Stimulated activated CD4-positive, alpha-beta T cell treated with anti-CD3 and anti-CD28 coated beads, TNF-alpha, amount 100 ng/mL, for 1 hour (primary cell): Measurements from ENCODE around the gene GRM6.

ENCODE experiments used
- DNase-seq, 3 donors: peaks; one replicate each; pipeline ENCODE4 v3.0.0-alpha.2; 2020; ENCODE audit warnings: low read depth in 3 of 3, low spot score in 1 of 3

Gene GRM6

GRCh38 chr5:178984145-178985072 is 10.7 kb downstream of the GRM6 start:
- no peak for DNase-seq

- DNase-seq: no peak
These were observed 11.4 kb downstream of the GRM6 start for GRCh38 chr5:178983728-178984127.

GRCh38 chr5:178982941-178983340 is 12.2 kb downstream of the GRM6 start:
- DNase-seq: no peak

GRCh38 chr5:178981381-178981780 is 13.7 kb downstream of the GRM6 start:
- DNase-seq: no peak

GRCh38 chr5:178965465-178966055 is 29.6 kb downstream of the GRM6 start:
- no peak for DNase-seq

- no peak for DNase-seq
These were observed 53.8 kb downstream of the GRM6 start for GRCh38 chr5:178941361-178941760.

GRCh38 chr5:178940569-178941360 is 54.4 kb downstream of the GRM6 start, which contains the start of gene ZNF454:
ZNF454 (plus strand) TSS chr5:178941198; CDS start chr5:178942792, 1,594 bp downstream.
- DNase-seq: no peak

- DNase-seq: no peak
These were observed 63.0 kb downstream of the GRM6 start for GRCh38 chr5:178931846-178932760.
